IMR-90 (cell line): ENCODE data around the gene ATOH8. TPM values are rescaled to one million over a fixed set of nuclear protein-coding genes. Genes with fewer than 3 reads are reported as not detected.

ENCODE experiments used
- ATAC-seq: fragments of 200-7000 bp; cut with Tn5 transposase; 2 replicates; pipeline ENCODE4 v1.9.1; 2020; ENCODE audit warnings: low read depth, mild to moderate bottlenecking, moderate library complexity
- BruUV-seq: library from RNA; stranded (reverse); fragments of 400-500 nt; replicated peaks from 2 replicates; lab custom pipeline; 2021; lab: Mats Ljungman, UMichigan
- CTCF ChIA-PET: fragments of 300-600 bp; formaldehyde crosslinking; extraction: SDS; loops from one replicate; lab custom pipeline; 2021; ENCODE audit warnings: antibody characterized with exemption; lab: Yijun Ruan, JAX
- POLR2A ChIA-PET: fragments of 300-600 bp; sonication (Branson Sonifier 250); formaldehyde crosslinking; loops from one replicate; lab custom pipeline; 2022; ENCODE audit warnings: antibody characterized with exemption; ENCODE audit not compliant: unreplicated experiment; lab: Charles Lee
- DNase-seq: peaks from one replicate; pipeline ENCODE4 v3.0.0; 2013
- H2AFZ ChIP-seq: replicated peaks from 2 replicates; pipeline ENCODE3; 2013; ENCODE audit warnings: low read length, mild to moderate bottlenecking; ENCODE audit not compliant: poor library complexity
- H2AK5ac ChIP-seq: 2 replicates; pipeline ENCODE4 v1.6.1; 2013; ENCODE audit warnings: low read depth, low read length, inconsistent platforms
- H2AK9ac ChIP-seq: replicated peaks from 2 replicates; pipeline ENCODE3; 2013; ENCODE audit warnings: mild to moderate bottlenecking, low read depth, low read length, moderate library complexity; ENCODE audit not compliant: poor library complexity
- H2BK120ac ChIP-seq: 2 replicates; pipeline ENCODE4 v1.6.1; 2013; ENCODE audit warnings: low read depth, low read length, inconsistent platforms
- H2BK15ac ChIP-seq: 3 replicates; pipeline ENCODE4 v1.6.1; 2013; ENCODE audit warnings: low read depth, low read length, inconsistent platforms
- H2BK20ac ChIP-seq: 2 replicates; pipeline ENCODE4 v1.6.1; 2013; ENCODE audit warnings: low read depth, mild to moderate bottlenecking, inconsistent platforms, low read length, moderate library complexity
- H2BK5ac ChIP-seq: 2 replicates; pipeline ENCODE4 v1.6.1; 2013; ENCODE audit warnings: mild to moderate bottlenecking, low read depth, low read length, inconsistent platforms; ENCODE audit not compliant: poor library complexity, severe bottlenecking
- H3K14ac ChIP-seq: replicated peaks from 2 replicates; pipeline ENCODE4 v1.6.1; 2013; ENCODE audit warnings: low read depth, low read length, inconsistent platforms
- H3K18ac ChIP-seq: 2 replicates; pipeline ENCODE4 v1.6.1; 2013; ENCODE audit warnings: low read depth, low read length, control low read depth
- H3K23ac ChIP-seq: 2 replicates; pipeline ENCODE4 v1.6.1; 2013; ENCODE audit warnings: low read depth, low read length, inconsistent platforms
- H3K27ac ChIP-seq: 2 replicates; pipeline ENCODE4 v1.5.1; 2013; ENCODE audit warnings: mild to moderate bottlenecking, control low read depth, low read length; ENCODE audit not compliant: insufficient read depth
- H3K27me3 ChIP-seq: 2 replicates; pipeline ENCODE4 v1.6.1; 2013; ENCODE audit warnings: low read length; ENCODE audit not compliant: control insufficient read depth, insufficient read depth
- H3K36me3 ChIP-seq: 2 replicates; pipeline ENCODE4 v1.6.1; 2013; ENCODE audit warnings: low read length, mixed read lengths; ENCODE audit not compliant: control insufficient read depth, insufficient read depth
- H3K4ac ChIP-seq: 2 replicates; pipeline ENCODE4 v1.6.1; 2013; ENCODE audit warnings: low read depth, low read length, inconsistent platforms
- H3K4me1 ChIP-seq: 2 replicates; pipeline ENCODE4 v1.6.1; 2013; ENCODE audit warnings: low read length, mixed read lengths; ENCODE audit not compliant: control insufficient read depth, insufficient read depth
- H3K4me2 ChIP-seq: 2 replicates; pipeline ENCODE4 v1.6.1; 2013; ENCODE audit warnings: low read depth, mild to moderate bottlenecking, control low read depth, low read length, moderate library complexity
- H3K4me3 ChIP-seq: 2 replicates; pipeline ENCODE4 v1.5.1; 2013; ENCODE audit warnings: low read depth, mild to moderate bottlenecking, control low read depth, low read length, moderate library complexity; ENCODE audit not compliant: insufficient read depth
- H3K56ac ChIP-seq: 2 replicates; pipeline ENCODE4 v1.6.1; 2013; ENCODE audit warnings: low read length, inconsistent platforms; ENCODE audit not compliant: insufficient read depth; ENCODE audit errors: extremely low read depth
- H3K79me1 ChIP-seq, 2 experiments: 2 replicates each; pipeline ENCODE4 v1.6.1; 2013; ENCODE audit warnings: low read length in 2 of 2, inconsistent platforms in 1 of 2, low read depth in 1 of 2
- H3K9ac ChIP-seq: 2 replicates; pipeline ENCODE4 v1.6.1; 2013; ENCODE audit warnings: low read depth, low read length, control low read depth
- H3K9me1 ChIP-seq: 2 replicates; pipeline ENCODE4 v1.6.1; 2013; ENCODE audit warnings: low read length, inconsistent platforms; ENCODE audit not compliant: insufficient read depth
- H3K9me3 ChIP-seq: 2 replicates; pipeline ENCODE4 v1.6.1; 2013; ENCODE audit warnings: low read length; ENCODE audit not compliant: control insufficient read depth, insufficient read depth
- H4K20me1 ChIP-seq: 2 replicates; pipeline ENCODE4 v1.6.1; 2013; ENCODE audit warnings: low read length, inconsistent platforms; ENCODE audit not compliant: insufficient read depth
- H4K5ac ChIP-seq: 2 replicates; pipeline ENCODE4 v1.6.1; 2013; ENCODE audit warnings: mild to moderate bottlenecking, low read depth, low read length, control low read depth
- H4K8ac ChIP-seq, 2 experiments: 2 replicates each; pipeline ENCODE4 v1.6.1; 2013; ENCODE audit warnings: low read depth in 2 of 2, low read length in 2 of 2, control low read depth in 1 of 2, inconsistent platforms in 1 of 2
- H4K91ac ChIP-seq: 2 replicates; pipeline ENCODE4 v1.6.1; 2013; ENCODE audit warnings: low read depth, low read length, inconsistent platforms; ENCODE audit not compliant: insufficient read depth
- BHLHE40 ChIP-seq: fragments of 150-350 bp; IDR thresholded peaks from 2 replicates; pipeline ENCODE4 v1.6.1; 2016; ENCODE audit warnings: mild to moderate bottlenecking, low read depth, low read length
- CEBPB ChIP-seq: IDR thresholded peaks from 2 replicates; pipeline ENCODE4 v1.6.1; 2012; ENCODE audit warnings: low read depth, low read length, improper control_type of control experiment
- CTCF ChIP-seq: conservative IDR thresholded peaks from 2 replicates; pipeline ENCODE4 v1.5.1; 2012; ENCODE audit warnings: mild to moderate bottlenecking, low read depth, low read length, improper control_type of control experiment
- NFE2L2 ChIP-seq: fragments of 150-350 bp; IDR thresholded peaks from 2 replicates; pipeline ENCODE4 v1.6.1; 2016; ENCODE audit warnings: low read depth, mild to moderate bottlenecking, low read length
- POLR2A ChIP-seq: IDR thresholded peaks from 2 replicates; pipeline ENCODE4 v1.6.1; 2012; ENCODE audit warnings: mild to moderate bottlenecking, low read depth, low read length
- RCOR1 ChIP-seq: IDR thresholded peaks from 2 replicates; pipeline ENCODE4 v1.6.1; 2012; ENCODE audit warnings: mild to moderate bottlenecking, low read length, improper control_type of control experiment; ENCODE audit not compliant: insufficient replicate concordance
- RFX5 ChIP-seq: IDR thresholded peaks from 2 replicates; pipeline ENCODE4 v1.8.0; 2012; ENCODE audit warnings: low read depth, mild to moderate bottlenecking, low read length, moderate library complexity
- WGBS, 2 experiments: methylation state at CpG; one replicate each; pipeline versions ENCODE4 v1.1.5 to v1.1.7; 2013; ENCODE audit warnings: missing lambda C conversion rate in 2 of 2; ENCODE audit not compliant: insufficient read length in 1 of 2; ENCODE audit errors: extremely low coverage in 2 of 2; 5-methylcytosine and 5-hydroxymethylcytosine counted together
- dilution Hi-C: fragments of 300-500 bp; cut with HindIII; formaldehyde crosslinking; loops from one replicate; pipeline ENCODE4 v1.14.3; 2018; ENCODE audit warnings: low sequenced_read_pairs; ENCODE audit not compliant: unreplicated experiment
- in situ Hi-C: fragments of 300-500 bp; cut with MboI; formaldehyde crosslinking; loops from 3 replicates; pipeline ENCODE4 v1.14.3; 2019; ENCODE audit warnings: low sequenced_read_pairs, inconsistent platforms, mixed read lengths
- intact Hi-C: fragments of 100-400 bp; cut with micrococcal nuclease; formaldehyde crosslinking; loops from 2 replicates; pipeline ENCODE4 v1.10.0; 2022
- polyA plus RNA-seq, 3 experiments: library from polyadenylated mRNA; depleted of rRNA; stranded (reverse); fragments of >200 nt; gene quantifications; 2 replicates each; pipeline ENCODE4 v1.2.3, GENCODE V29; 2012; ENCODE audit warnings: low replicate concordance in 1 of 3
- total RNA-seq: library from RNA; depleted of rRNA; stranded (reverse); fragments of >200 nt; gene quantifications from 2 replicates; pipeline ENCODE4 v1.2.3, GENCODE V29; 2012
- TF ChIP-seq, protein P1 (sequence below): fragments of 150-350 bp; IDR thresholded peaks from 2 replicates; pipeline ENCODE4 v1.6.1; 2016; ENCODE audit warnings: low read depth, mild to moderate bottlenecking, low read length, moderate library complexity, borderline replicate concordance
- TF ChIP-seq, protein P2 (sequence below): fragments of 150-350 bp; IDR thresholded peaks from 2 replicates; pipeline ENCODE4 v1.6.1; 2017; ENCODE audit warnings: mild to moderate bottlenecking, antibody characterized with exemption, low read length, low read depth

Gene ATOH8
- total and polyA plus RNA-seq, 2 of the 4 experiments (the other 2 are of a cell fraction): 7.9 to 9.0 TPM

DNA sequence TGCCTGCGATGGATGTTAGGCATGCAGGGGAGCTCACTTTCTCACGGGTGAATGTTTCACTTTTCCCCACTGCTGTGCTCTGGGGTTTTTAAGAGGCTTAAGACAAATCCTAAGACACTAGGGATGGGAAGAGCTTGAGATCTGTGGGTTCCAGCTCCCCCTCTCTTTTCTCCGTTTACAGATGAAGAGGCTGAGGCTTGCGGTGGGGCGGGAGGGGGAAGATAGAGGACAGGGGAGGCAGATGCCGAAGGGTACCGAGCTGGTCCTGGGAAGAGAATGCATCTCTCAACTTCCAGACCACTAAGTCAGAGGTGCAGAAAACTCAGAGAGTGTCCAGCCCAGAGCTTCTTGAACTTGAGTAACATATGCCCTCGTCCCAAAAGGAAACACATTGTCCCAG, 8.2 kb upstream of the ATOH8 start:
- DNase-seq: no peak
- no CpG with 5 or more reads among the region's 8 CpGs for WGBS, 2 experiments
- Histone ChIP-seq H4K91ac (peak overlapping the region; percentile 89), H3K4me3 (no peak overlapping the region), H3K4ac (peak overlapping the region; percentile 82), H3K9me1 (peaks cover 30% of the 10 kb centered on the region), H3K9ac (peak overlapping the region; percentile 48), H3K4me2 (peak overlapping the region; percentile 78), H2AFZ (peak overlapping the region; percentile 81), H3K27ac (peak overlapping the region; percentile 65), H3K14ac (peak overlapping the region; percentile 84), H3K18ac (peak overlapping the region; percentile 87), H3K4me1 (peaks cover 43% of the 10 kb centered on the region), H4K8ac (peak overlapping the region; percentile 40 to 78; a peak in 2 of 4 replicates), H3K27me3 (no peaks in the 10 kb centered on the region), H3K56ac (no peak overlapping the region), H2AK9ac (peak overlapping the region; percentile 10), H4K20me1 (peaks cover 9% of the 10 kb centered on the region), H2BK20ac (peak overlapping the region; percentile 93), H3K9me3 (no peaks in the 10 kb centered on the region), H2BK120ac (peak overlapping the region; percentile 95), H3K36me3 (no peaks in the 10 kb centered on the region), H2AK5ac (peak overlapping the region; percentile 25), H4K5ac (peak overlapping the region; percentile 77), H2BK15ac (peak overlapping the region; percentile 71; the same call in 2 of the 3 replicates), H2BK5ac (peak overlapping the region; percentile 6), H3K79me1 (no peaks in the 10 kb centered on the region), H3K23ac (peak overlapping the region; percentile 83)
- POLR2A ChIA-PET: no interaction called here
- ATAC-seq: no peak
- CTCF ChIA-PET: interaction anchor here (1.0 to 2.1 kb wide), 4 partner anchors 10 to 68 kb away, joined by 3 to 10 read pairs (median 4); no protein-coding TSS in a partner anchor
- BruUV-seq: no TSS peak
- in situ Hi-C loops: no loop called here
- dilution Hi-C loops: no loop called here
- intact Hi-C loops: no loop called here
- TF ChIP-seq NFE2L2 (no peak), CEBPB (no peak), POLR2A (no peak), RFX5 (no peak), BHLHE40 (no peak), RCOR1 (no peak), CTCF (no peak)
- TF ChIP-seq, protein P1, sequence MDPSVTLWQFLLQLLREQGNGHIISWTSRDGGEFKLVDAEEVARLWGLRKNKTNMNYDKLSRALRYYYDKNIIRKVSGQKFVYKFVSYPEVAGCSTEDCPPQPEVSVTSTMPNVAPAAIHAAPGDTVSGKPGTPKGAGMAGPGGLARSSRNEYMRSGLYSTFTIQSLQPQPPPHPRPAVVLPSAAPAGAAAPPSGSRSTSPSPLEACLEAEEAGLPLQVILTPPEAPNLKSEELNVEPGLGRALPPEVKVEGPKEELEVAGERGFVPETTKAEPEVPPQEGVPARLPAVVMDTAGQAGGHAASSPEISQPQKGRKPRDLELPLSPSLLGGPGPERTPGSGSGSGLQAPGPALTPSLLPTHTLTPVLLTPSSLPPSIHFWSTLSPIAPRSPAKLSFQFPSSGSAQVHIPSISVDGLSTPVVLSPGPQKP: no peak
- TF ChIP-seq, protein P2, sequence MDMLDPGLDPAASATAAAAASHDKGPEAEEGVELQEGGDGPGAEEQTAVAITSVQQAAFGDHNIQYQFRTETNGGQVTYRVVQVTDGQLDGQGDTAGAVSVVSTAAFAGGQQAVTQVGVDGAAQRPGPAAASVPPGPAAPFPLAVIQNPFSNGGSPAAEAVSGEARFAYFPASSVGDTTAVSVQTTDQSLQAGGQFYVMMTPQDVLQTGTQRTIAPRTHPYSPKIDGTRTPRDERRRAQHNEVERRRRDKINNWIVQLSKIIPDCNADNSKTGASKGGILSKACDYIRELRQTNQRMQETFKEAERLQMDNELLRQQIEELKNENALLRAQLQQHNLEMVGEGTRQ: no peak
